A673 (cell line): ENCODE data around the gene MAP7D2.

Experiments used
- EZH2 ChIP-seq: fragments of 200-600 bp; sonication (generic); IDR thresholded peaks from 2 replicates; pipeline ENCODE4 v1.6.1; 2017; ENCODE audit warnings: borderline replicate concordance, low read depth, mild to moderate bottlenecking, mixed read lengths, antibody characterized with exemption, low read length; ENCODE audit not compliant: poor library complexity, severe bottlenecking
- TF ChIP-seq, protein P1 (sequence below): fragments of 300-800, 200-600 bp; sonication (generic); conservative IDR thresholded peaks from 2 replicates; pipeline ENCODE4 v1.5.1; 2017; ENCODE audit warnings: low read depth, mild to moderate bottlenecking, antibody characterized with exemption, low read length, moderate library complexity, mixed read lengths

DNA sequence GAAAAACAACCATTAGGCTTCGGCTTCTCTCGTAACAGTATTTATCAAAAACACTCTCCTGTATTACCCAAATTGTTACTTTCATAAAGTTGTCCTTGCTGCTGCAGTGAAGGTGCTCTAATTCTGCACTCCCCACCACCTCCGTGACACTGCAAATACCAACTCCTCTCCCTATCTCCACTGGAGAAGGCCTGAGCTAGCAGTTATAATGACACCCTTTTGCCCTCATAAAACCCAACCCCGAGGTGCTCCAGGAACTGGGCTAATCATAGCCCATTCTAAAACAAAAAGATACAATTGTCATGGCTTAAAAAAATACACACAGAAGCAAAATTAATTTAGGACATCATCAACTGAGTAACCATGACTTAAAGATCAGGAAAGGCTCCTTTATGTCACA, 59.2 kb downstream of the MAP7D2 start:
- TF ChIP-seq, protein P1, sequence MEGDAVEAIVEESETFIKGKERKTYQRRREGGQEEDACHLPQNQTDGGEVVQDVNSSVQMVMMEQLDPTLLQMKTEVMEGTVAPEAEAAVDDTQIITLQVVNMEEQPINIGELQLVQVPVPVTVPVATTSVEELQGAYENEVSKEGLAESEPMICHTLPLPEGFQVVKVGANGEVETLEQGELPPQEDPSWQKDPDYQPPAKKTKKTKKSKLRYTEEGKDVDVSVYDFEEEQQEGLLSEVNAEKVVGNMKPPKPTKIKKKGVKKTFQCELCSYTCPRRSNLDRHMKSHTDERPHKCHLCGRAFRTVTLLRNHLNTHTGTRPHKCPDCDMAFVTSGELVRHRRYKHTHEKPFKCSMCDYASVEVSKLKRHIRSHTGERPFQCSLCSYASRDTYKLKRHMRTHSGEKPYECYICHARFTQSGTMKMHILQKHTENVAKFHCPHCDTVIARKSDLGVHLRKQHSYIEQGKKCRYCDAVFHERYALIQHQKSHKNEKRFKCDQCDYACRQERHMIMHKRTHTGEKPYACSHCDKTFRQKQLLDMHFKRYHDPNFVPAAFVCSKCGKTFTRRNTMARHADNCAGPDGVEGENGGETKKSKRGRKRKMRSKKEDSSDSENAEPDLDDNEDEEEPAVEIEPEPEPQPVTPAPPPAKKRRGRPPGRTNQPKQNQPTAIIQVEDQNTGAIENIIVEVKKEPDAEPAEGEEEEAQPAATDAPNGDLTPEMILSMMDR = no peak
- TF ChIP-seq EZH2 = no peak
